HFF-Myc (cell line): ENCODE results near the gene PHF3.

Experiments
- DNase-seq: peaks from one replicate; pipeline ENCODE4 v3.0.0-alpha.2; 2011; ENCODE audit warnings: low read depth; ENCODE audit errors: extremely low read depth
- H3K4me3 ChIP-seq: replicated peaks from 2 replicates; pipeline ENCODE4 v1.5.1; 2011; ENCODE audit warnings: low read depth, mild to moderate bottlenecking, control low read depth, low read length
- CTCF ChIP-seq: IDR thresholded peaks from 2 replicates; pipeline ENCODE4 v1.5.1; 2012; ENCODE audit warnings: mild to moderate bottlenecking, low read depth, low read length, control low read depth; ENCODE audit errors: missing control alignments

PHF3 gene

GRCh38 chr6:63644668-63645326 is 9.2 kb downstream of the PHF3 start:
- H3K4me3 ChIP-seq, result no peak overlapping the region
- no peak for DNase-seq
- TF ChIP-seq CTCF, result no peak

GRCh38 chr6:63649269-63649668 is 13.7 kb downstream of the PHF3 start:
- no peak for TF ChIP-seq CTCF
- H3K4me3 ChIP-seq, result no peak overlapping the region
- no peak for DNase-seq

- DNase-seq, result no peak
- no peak for TF ChIP-seq CTCF
Observed at GRCh38 chr6:63649847-63650265, 14.3 kb downstream of the PHF3 start.

GRCh38 chr6:63652980-63653379 is 17.4 kb downstream of the PHF3 start:
- TF ChIP-seq CTCF, result no peak
- DNase-seq, result no peak
- H3K4me3 ChIP-seq, result no peak overlapping the region

More at GRCh38 chr6:63649847-63650265, 14.3 kb downstream of the PHF3 start:
- H3K4me3 ChIP-seq, result no peak overlapping the region

- no peak for DNase-seq
- no peak for TF ChIP-seq CTCF
- H3K4me3 ChIP-seq, result no peak overlapping the region
Observed at GRCh38 chr6:63660757-63661156, 25.2 kb downstream of the PHF3 start.

GRCh38 chr6:63661769-63662168 is 26.2 kb downstream of the PHF3 start:
- no peak overlapping the region for H3K4me3 ChIP-seq
- no peak for TF ChIP-seq CTCF
- no peak for DNase-seq
